Panc1 (cell line): ENCODE measurements around the gene IGSF9. TPM values are rescaled to one million over a fixed set of nuclear protein-coding genes. Genes with fewer than 3 reads are reported as not detected.

Experiments
- ATAC-seq: fragments of 200-7000 bp; cut with Tn5 transposase; 2 replicates; pipeline ENCODE4 v1.9.1; 2020; ENCODE audit warnings: mild to moderate bottlenecking, moderate library complexity
- BruUV-seq: library from RNA; stranded (reverse); fragments of 400-500 nt; replicated peaks from 2 replicates; lab custom pipeline; 2021; lab: Mats Ljungman, UMichigan
- CTCF ChIA-PET: fragments of 300-600 bp; sonication (Branson Sonifier 250); formaldehyde crosslinking; loops from one replicate; lab custom pipeline; 2022; ENCODE audit warnings: antibody characterized with exemption; lab: Charles Lee
- POLR2A ChIA-PET: fragments of 300-600 bp; sonication (Branson Sonifier 250); formaldehyde crosslinking; loops from one replicate; lab custom pipeline; 2022; ENCODE audit warnings: antibody characterized with exemption; lab: Charles Lee
- DNase-seq: peaks from one replicate; pipeline ENCODE4 v3.0.0-alpha.2; 2010; ENCODE audit warnings: low read depth, low spot score
- H3K27ac ChIP-seq: 2 replicates; pipeline ENCODE4 v1.5.1; 2011; ENCODE audit warnings: mild to moderate bottlenecking, low read length, inconsistent platforms
- H3K27me3 ChIP-seq: fragments of 200-500 bp; sonication (Bioruptor generic); 2 replicates; pipeline ENCODE4 v1.6.0; 2014; ENCODE audit warnings: low read length, inconsistent platforms; ENCODE audit not compliant: control insufficient read depth, insufficient read depth
- H3K36me3 ChIP-seq: fragments of 200-500 bp; sonication (Bioruptor generic); 2 replicates; pipeline ENCODE4 v1.5.1; 2014; ENCODE audit warnings: inconsistent platforms, mild to moderate bottlenecking, low read length, moderate library complexity; ENCODE audit not compliant: control insufficient read depth, insufficient read depth
- H3K4me1 ChIP-seq: 2 replicates; pipeline ENCODE4 v1.5.1; 2011; ENCODE audit warnings: inconsistent platforms, mild to moderate bottlenecking, low read length, moderate library complexity; ENCODE audit not compliant: control insufficient read depth, insufficient read depth
- H3K4me3 ChIP-seq, 2 experiments: 2 replicates each; pipeline ENCODE4 v1.5.1; 2011 to 2012; ENCODE audit warnings: low read depth in 2 of 2, low read length in 2 of 2, mild to moderate bottlenecking in 2 of 2, inconsistent platforms in 1 of 2, moderate library complexity in 1 of 2
- H3K9me3 ChIP-seq: fragments of 200-500 bp; sonication (Bioruptor generic); 2 replicates; pipeline ENCODE4 v1.5.1; 2014; ENCODE audit warnings: low read depth, mild to moderate bottlenecking, inconsistent platforms, low read length, moderate library complexity; ENCODE audit not compliant: control insufficient read depth, insufficient read depth
- POLR2AphosphoS5 ChIP-seq: IDR thresholded peaks from 2 replicates; pipeline ENCODE4 v1.6.1; 2012; ENCODE audit warnings: mild to moderate bottlenecking, low read depth, low read length, moderate library complexity
- SIN3A ChIP-seq: IDR thresholded peaks from 2 replicates; pipeline ENCODE4 v1.6.1; 2012; ENCODE audit warnings: low read depth, mild to moderate bottlenecking, low read length, moderate library complexity, borderline replicate concordance; ENCODE audit not compliant: insufficient read depth
- TCF7L2 ChIP-seq: IDR thresholded peaks from 2 replicates; pipeline ENCODE4 v1.6.1; 2011; ENCODE audit warnings: mild to moderate bottlenecking, low read depth, low read length, inconsistent platforms
- in situ Hi-C: cut with HindIII; loops from 2 replicates; pipeline ENCODE4 v1.10.0; 2016; ENCODE audit warnings: low sequenced_read_pairs, low pct_unique_long_range_greater_than_20kb
- intact Hi-C: fragments of 100-400 bp; cut with micrococcal nuclease; formaldehyde crosslinking; loops from one replicate; pipeline ENCODE4 v1.10.0; 2022; ENCODE audit not compliant: unreplicated experiment
- total RNA-seq: library from RNA; stranded (reverse); gene quantifications from one replicate; pipeline ENCODE4 v1.2.1, GENCODE V29; 2021; ENCODE audit not compliant: unreplicated experiment
- TF ChIP-seq, protein P1 (sequence below), 2 experiments: IDR thresholded peaks; 2 replicates each; pipeline ENCODE4 v1.6.1; 2011 to 2012; ENCODE audit warnings: low read depth in 2 of 2, control low read depth in 1 of 2, low read length in 1 of 2, mild to moderate bottlenecking in 1 of 2, moderate library complexity in 1 of 2; ENCODE audit not compliant: insufficient read depth in 1 of 2
- TF ChIP-seq, protein P2 (sequence below): fragments of 450-650 bp; IDR thresholded peaks from 2 replicates; pipeline ENCODE4 v1.5.1; 2017; ENCODE audit warnings: mild to moderate bottlenecking

IGSF9 gene
- total RNA-seq, 1 experiment from 2014 or later, result 0.51 TPM

DNA sequence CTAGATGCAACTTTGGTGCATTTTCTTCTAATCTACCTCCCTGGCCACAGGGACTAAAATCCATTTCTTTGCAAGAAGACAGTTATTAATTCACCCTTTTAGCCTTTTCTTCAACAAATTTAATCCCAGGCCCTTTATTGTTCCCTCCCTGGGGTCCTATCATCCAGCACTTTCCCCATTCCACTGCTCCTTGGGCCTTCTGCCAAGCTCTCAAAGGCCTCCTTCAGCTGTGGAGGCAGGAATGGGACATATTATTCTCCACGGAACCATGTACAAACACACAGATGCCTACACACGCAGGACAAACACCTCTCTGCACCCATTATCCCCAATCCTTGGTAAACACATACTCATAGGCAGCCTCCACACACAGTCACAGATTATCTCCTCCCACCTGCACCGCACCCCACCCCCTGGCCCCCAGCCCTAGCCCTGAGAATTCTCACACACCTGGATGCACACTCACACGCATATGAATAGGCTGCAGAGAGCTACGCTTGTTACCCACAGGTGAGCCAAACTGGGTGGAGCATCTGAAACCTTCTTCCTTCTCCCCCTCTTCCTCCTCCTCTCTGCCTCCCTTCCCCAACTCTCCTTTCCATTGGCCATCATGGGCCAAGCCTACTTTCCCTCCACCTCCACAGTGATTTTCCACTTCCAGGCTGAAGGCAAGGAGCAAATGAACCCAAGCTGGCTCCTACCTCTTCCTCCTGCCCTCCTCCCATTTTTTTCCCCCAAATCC is 31.8 kb downstream of the IGSF9 start:
- Histone ChIP-seq H3K4me3 (no peak overlapping the region), H3K27me3 (no peaks in the 10 kb centered on the region), H3K4me1 (peaks cover 51% of the 10 kb centered on the region), H3K36me3 (no peaks in the 10 kb centered on the region), H3K9me3 (no peaks in the 10 kb centered on the region), H3K27ac (peak overlapping the region; percentile 55)
- ATAC-seq (no peak), DNase-seq (no peak)
- TF ChIP-seq TCF7L2 (no peak), POLR2AphosphoS5 (no peak), SIN3A (no peak)
- TF ChIP-seq, protein P1, sequence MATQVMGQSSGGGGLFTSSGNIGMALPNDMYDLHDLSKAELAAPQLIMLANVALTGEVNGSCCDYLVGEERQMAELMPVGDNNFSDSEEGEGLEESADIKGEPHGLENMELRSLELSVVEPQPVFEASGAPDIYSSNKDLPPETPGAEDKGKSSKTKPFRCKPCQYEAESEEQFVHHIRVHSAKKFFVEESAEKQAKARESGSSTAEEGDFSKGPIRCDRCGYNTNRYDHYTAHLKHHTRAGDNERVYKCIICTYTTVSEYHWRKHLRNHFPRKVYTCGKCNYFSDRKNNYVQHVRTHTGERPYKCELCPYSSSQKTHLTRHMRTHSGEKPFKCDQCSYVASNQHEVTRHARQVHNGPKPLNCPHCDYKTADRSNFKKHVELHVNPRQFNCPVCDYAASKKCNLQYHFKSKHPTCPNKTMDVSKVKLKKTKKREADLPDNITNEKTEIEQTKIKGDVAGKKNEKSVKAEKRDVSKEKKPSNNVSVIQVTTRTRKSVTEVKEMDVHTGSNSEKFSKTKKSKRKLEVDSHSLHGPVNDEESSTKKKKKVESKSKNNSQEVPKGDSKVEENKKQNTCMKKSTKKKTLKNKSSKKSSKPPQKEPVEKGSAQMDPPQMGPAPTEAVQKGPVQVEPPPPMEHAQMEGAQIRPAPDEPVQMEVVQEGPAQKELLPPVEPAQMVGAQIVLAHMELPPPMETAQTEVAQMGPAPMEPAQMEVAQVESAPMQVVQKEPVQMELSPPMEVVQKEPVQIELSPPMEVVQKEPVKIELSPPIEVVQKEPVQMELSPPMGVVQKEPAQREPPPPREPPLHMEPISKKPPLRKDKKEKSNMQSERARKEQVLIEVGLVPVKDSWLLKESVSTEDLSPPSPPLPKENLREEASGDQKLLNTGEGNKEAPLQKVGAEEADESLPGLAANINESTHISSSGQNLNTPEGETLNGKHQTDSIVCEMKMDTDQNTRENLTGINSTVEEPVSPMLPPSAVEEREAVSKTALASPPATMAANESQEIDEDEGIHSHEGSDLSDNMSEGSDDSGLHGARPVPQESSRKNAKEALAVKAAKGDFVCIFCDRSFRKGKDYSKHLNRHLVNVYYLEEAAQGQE (IDR thresholded peaks at IDR 0.05; ENCODE audit: insufficient read depth in 1 of 2, low read depth in 2 of 2, low read length in 1 of 2), result no peak
- ChIA-PET POLR2A (no interaction called here), CTCF (no interaction called here)
- in situ Hi-C loops, result no loop called here
- BruUV-seq, result no TSS peak
- intact Hi-C loops, result no loop called here

DNA sequence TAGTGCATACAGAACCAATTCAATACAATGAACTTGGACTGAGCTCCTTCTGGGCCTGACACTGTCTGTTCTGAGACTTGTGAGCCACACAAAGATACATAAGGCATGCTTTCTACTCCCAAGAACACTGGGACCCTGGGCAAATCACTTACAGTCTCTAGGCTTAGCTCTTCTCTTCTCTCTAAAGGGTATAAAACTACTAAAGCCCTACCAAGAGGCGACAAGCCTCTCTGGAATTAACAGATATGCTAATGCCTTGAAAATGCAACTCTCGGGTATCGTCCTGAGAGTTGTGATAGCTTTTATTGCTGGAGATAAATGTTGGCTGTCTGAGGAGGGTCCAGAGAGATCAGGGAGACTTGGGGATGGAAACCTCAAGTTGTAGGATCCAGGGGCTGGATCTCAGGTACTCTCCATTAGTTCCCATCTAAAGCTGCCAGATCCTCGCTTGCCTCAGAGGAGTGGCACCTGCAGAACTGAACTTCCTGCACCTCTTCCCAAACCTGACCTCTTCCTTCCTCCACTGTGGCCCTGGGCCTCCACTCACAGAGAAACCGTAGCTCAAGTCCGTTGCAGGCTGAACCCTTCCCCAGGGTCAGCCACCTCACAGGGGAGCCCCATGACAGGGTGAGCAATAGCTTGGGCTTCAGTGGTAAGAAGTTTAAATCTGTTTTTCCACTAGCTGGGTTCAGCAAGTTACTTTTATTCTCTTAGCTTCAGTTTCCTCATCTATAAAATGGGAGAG is 33.9 kb downstream of the IGSF9 start:
- DNase-seq (no peak), ATAC-seq (no peak)
- ChIA-PET CTCF (no interaction called here), POLR2A (no interaction called here)
- no TSS peak for BruUV-seq
- in situ Hi-C loops, result no loop called here
- Histone ChIP-seq H3K9me3 (no peaks in the 10 kb centered on the region), H3K36me3 (no peaks in the 10 kb centered on the region), H3K4me1 (peaks cover 32% of the 10 kb centered on the region), H3K4me3 (no peak overlapping the region), H3K27ac (peak overlapping the region; percentile 39; the same call in 1 of the 2 replicates), H3K27me3 (no peaks in the 10 kb centered on the region)
- intact Hi-C loops, result no loop called here
- TF ChIP-seq, protein P2, sequence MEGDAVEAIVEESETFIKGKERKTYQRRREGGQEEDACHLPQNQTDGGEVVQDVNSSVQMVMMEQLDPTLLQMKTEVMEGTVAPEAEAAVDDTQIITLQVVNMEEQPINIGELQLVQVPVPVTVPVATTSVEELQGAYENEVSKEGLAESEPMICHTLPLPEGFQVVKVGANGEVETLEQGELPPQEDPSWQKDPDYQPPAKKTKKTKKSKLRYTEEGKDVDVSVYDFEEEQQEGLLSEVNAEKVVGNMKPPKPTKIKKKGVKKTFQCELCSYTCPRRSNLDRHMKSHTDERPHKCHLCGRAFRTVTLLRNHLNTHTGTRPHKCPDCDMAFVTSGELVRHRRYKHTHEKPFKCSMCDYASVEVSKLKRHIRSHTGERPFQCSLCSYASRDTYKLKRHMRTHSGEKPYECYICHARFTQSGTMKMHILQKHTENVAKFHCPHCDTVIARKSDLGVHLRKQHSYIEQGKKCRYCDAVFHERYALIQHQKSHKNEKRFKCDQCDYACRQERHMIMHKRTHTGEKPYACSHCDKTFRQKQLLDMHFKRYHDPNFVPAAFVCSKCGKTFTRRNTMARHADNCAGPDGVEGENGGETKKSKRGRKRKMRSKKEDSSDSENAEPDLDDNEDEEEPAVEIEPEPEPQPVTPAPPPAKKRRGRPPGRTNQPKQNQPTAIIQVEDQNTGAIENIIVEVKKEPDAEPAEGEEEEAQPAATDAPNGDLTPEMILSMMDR, result no peak
